Fibroblast of skin of scalp (primary cell): ENCODE measurements around the gene TK1.

ENCODE experiments used
- DNase-seq: peaks from one replicate; pipeline ENCODE4 v3.0.0-alpha.2; 2013

TK1 gene

DNA sequence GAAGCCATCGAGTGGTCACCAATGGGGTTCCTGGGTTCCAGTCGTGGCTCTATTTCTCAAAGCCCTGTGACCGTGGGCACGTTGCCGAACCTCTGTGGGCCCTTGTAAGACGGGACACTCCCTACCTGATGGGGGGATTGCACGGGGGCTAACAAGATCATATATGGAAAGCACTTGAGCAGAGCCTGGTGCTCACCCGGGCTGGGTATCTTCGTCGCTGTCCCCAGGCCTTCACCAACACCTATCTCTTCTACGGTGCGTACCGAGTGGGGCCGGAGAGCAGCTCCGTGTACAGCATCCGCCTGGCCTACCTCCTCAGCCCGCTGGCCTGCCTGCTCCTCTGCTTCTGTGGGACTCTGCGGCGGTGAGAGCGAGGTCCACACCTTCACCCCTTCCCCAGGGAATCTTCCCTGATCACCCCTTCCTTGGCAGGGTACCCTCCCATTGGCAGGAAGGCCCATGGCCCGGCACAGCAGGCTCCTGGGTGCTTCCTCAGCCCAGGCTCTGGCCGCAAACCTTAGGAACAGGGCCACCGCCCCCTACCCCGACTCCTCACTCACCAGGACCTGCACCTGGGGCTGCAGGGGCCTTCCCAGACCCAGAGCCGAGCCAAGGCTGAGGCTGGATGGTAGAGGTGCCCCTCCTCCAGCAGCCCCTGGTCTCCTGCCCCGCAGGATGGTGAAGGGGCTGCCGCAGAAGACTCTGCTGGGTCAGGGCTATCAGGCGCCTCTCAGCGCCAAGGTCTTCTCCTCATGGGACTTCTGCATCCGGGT lies 53.5 kb downstream of the TK1 start:
- DNase-seq = no peak

DNA sequence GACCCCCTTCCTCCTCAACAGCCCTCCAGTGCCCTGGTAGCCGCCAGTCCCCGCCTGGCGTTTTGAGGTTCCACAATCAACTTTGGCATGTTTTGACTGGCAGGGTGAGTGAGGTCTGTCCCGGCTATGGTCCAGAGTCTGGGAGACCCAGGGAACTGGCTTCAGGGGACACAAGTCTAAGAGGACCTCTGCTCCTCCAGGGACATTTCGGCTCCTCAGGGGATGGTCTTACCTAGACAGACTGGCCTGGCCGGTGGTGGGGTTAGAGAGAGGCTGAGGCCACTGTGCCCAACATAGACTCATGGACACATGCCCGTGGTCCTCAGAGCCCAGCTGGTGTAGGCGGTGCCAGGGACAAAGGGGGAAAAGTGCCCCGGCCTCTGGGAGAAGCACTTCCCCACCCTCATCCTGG lies 54.1 kb downstream of the TK1 start:
- no peak for DNase-seq

DNA sequence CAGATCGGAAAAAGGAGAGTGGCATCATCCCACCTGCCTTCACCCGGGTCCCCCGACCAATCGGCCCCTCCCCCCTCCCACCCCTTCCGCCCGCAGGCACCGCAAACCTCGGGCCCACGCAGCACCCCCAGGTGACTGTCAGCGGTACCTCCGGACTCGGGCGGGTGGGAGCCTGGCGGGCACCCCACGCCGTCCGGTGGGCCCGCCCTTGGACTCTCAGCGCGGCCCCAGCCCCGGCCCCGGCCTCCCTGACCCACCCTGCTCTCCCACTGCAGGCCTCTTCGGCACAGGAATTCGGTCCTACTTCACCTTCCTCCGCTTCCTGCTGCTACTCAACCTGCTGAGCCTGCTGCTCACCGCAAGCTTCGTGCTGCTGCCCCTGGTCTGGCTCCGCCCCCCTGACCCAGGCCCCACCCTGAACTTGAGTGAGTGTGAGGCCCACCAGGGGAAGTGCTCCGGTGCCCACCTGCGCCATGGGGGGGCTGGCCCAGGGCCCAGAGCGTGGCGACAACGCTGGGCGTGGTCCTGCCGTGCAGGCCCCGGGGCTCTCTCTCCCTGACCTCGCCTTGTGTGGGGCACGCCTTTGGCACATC lies 54.7 kb downstream of the TK1 start:
- DNase-seq = no peak

DNA sequence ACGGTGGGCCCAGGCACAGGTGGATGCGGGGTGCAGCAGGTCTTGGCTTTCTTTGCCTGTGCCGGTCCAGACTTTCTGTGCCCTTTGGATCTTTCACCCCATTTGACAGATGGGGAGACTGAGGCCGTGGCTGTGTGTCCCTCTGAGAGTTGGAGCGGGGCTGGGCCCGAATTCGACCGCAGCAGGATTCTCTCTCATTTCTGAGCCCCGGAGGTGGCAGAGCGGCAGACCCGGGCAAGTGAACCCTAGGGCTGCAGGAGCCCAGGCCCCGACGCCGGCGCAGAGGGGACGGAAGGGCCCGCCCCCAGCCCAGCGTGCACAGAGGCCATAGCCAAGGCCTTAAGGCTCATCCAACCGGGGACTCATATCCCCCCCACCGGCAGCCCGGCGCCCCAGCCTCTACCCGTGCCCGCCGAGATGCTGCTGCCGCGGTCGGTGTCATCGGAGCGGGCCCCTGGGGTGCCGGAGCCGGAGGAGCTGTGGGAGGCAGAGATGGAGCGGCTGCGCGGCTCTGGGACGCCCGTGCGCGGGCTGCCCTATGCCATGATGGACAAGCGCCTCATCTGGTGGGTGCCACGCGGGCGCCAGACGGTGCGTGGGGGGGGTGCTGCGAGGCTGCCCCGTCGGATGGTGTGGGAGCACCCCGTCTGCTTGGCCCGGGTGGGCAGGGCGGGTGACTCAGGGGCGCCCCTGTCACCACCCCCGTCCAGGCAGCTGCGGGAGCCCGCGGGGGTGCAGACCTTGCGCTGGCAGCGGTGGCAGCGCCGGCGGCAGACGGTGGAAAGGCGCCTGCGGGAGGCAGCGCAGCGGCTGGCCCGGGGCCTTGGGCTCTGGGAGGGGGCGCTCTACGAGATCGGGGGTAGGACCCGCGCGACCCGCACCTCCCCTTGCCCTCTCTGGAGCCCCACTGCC lies 55.4 kb downstream of the TK1 start:
- DNase-seq = no peak

DNA sequence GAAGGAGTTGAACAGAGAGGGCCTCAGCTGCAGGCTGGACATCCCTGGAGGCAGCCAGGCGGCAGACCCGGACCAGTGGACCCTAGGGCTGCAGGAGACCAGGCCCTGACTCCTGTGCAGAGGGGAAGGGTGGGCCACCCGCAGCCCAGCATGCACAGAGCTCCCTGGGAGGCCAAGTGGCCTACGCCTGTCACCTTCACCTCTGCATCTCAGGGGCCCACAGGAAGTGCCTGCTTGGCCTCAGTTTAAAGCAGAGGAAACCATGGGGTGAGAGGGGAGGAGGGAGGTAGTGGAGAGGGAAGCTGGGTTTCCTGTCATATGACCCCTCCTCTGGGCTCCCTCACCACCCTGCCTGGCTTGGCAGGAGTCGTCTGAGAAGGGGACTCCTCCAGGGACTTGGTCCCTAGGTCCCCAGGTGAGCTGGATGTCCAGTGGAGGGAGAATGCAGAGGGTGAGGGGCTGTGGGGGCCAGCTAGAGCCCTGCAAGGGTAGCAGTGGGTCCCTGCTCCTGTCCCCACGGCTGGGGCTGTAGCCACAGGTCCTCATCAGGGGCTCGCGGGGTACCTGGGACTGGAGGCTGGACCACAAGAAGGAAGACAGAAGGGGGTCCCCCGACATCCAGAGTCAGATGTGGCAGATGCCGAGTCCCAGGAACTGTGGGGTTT lies 56.3 kb downstream of the TK1 start, which contains the start of gene TMC8:
Gene TMC8 (plus strand): TSS at position 335 of the 665 bp plus-strand sequence. CDS start 818 bp downstream, outside the sequence.
- no peak for DNase-seq

DNA sequence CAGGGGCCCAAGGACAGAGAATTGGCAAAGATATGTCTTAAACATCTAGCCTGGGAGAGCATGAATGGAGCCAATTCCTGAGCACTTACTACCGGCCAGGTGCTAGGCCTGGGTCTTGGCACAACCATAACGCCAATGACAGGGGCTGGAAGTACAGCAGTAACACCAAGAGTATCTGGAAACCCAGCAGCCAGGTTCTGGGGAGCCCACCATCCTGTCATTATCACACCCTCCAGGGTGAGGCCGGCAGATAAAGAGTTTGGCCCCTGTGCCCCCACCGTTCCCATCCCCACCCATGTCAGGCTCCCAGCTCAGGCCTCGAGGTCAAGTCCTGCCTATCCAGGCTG lies 56.8 kb downstream of the TK1 start:
- no peak for DNase-seq

DNA sequence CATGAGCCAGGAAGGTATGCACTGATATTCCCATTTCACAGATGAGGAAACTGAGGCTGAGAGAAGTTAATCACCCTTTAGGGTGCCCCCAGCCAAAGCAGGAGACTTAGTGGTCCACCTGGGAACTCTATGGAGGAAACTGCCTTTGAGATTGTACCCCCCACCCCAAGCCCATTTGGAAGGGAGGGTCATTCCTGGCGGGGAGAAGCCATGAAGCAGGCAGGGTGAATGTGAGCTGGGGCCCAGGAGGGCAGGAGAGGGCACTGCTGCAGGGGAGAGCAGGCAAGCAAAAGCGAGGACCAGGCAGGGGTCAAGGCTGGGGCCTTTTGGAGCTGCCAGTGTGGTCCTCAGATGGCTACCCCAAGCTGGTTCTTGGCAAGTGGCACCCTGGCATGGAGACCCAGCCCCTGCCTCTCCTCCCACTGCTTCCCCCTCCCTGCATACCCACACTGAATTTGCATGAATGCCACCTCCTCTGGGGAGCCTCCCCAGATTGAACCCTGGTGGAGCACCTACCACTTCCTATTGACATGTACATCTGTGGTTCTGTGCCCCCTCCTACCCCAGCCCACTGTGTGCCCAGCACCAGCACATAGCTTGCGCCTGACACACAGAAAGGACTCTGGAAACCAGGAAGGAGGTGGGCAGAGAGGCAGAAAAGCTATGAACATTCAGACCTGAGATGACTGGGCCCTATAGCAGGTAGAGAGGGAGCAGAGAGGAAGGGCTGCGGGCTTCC lies 57.3 kb downstream of the TK1 start:
- no peak for DNase-seq

DNA sequence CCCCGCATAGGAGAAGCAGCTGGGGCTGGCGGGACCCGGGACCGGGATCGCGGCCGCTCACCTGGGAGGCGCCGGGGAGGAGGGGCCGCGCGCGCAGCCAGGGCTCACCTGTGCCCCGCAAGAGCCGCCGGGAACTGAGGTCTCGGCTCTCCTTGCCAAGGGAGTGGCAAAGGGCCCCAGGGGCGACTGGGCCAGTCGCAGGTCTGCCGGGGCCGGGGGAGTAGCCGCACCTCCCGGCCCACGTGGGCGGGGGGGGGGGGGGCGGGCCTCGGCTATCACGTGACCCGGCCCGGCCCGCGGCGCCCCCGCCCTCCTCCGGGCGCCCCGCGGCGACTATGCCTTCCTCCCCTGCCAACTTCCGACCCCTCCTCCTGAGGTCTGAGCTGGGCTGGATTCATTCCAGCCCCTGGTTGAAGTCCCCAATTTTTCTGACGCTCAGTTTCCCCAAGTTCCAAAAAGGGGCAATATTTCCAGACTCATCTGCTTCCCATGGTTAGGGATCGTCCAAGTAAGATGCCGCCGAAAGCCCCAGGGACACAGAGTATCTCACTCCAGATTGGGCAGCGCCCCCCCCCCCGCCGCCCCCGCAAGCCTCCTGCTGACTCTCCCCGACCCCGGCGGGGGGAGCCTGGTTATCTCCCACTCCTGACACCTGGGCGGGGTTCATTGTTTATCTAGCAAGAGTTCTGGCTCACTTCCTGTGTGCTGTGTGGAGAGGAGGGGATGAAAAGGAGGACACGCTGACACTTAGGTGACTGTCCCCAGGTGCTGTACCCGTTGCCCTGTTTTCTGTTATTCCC lies 58.1 kb downstream of the TK1 start, which contains the start of gene TMC6:
Gene TMC6 (minus strand): TSS at position 205 of the 800 bp plus-strand sequence. CDS start 1,923 bp downstream, outside the sequence.
- DNase-seq = peak; percentile 15

DNA sequence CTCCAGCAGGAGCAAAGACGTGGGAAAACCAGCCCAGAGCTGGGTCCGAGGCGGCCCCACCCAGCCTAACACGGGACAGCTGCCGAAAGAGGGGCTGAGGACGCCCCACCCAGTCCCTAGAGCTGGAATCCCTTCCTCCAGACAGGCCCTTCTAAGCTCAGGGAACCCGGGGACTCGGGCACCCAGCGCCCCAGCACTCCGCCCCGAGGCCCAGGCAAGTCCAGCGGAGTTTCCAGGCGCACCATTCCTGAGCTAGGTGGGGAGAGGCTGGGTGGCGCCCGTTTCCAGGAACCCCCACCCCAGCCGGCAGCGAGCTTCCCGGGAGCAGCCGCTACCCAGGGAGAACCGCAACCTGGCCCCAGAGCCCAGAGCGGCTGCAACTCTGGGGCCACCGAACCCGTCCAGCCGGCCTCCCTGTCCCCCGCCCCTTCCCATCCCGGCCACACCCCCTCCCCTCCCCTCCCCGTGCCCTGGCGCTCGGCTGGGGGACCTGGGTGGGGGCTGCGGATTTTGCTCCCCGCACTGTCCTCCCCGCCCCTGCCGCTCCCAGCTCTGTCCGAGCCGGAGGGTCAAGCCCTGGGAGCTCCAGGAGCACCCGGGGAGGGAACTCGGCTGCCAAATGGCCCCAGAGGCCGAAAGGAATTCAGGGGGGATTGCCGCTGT lies 58.8 kb downstream of the TK1 start:
- no peak for DNase-seq

DNA sequence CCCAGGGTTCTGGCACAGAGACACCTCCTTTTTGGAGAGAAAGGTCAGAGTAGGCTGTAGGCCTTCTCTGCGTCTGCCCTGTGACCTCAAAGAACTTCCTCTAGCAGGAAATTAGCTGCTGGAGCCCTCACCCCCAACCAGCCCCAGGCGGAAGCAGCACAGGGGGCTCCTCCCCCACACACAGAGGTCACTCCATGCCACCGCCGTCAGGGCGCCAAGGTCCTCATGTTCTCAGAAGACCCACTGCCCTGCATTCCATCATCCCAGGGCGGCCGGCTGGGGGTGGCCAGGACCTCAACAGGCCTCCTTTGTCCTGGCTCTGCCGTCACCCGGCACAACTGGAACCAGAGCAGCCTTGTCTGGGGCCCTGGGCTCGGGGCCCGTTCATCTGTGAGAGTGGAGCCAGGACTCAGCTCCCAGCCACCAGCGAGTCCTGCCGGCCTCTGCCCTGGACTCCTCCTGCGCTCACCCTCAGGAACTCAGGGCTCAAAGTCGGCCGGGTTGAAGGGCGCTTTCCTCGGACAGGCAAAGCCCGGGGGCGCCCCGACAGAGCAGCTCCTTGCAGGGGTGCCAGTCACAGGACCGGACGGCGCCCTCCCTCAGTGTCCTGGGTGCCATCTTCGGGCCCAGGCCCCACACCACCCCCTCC lies 59.5 kb downstream of the TK1 start:
- DNase-seq = no peak

DNA sequence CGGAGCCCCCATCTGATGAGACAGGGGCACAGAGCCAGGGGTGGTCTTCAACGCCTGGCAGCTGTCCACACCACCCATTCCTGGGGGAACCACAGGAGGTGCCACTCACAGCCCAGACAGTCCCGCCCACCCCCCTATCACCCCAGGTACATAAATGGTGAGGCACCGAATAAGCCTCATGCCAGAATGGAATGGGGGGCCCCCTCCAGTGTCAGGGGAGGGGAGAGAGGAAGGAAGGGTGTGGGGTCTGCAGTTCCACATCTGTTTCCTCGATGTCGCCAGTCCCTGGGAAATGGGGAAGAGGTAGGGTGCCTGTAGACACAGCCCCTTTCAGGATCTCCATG lies 60.0 kb downstream of the TK1 start:
- no peak for DNase-seq

DNA sequence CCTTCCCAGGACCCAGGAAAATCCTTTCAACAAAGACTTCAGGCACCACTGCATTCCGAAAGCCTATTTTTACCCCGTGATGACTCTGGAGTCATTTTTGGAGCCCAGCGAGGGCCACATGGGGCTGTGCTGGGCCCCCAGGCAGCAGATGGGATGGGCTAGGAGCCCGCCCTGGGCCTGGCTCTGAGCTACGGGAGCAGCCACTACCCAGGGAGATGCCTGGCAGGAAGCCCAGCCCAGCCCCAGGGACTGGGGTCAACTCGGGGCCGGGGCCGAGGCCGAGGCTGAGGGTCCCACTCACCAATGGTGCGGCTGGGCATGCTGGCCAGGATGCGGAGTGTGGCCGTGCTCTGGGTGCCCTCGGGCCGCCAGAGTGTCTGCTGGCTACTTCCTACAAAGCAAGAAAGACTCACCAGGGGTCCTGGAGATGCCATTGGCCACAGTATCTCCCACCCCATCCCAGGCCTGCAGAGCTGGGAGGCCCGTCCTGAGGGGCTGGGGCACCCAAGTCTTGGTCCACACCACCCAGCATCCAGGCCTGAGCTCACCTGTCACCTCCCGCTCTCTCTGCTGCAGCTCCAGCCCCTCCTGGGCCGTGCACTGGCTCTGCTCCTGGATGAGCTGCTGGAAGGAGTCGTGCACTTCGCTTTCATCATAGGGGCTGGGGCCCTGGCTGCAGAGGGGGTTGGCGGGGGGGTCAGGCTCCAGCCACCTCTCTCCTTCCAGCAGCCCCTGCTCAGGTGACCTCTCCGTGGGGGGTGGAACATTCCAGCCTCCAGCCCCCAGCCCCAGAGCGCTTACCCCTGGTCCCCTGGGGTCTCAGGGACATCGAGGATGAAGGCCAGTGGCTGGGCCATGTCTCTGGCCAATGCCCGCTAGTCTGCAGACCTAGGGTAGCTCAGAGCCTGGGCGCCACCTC lies 60.6 kb downstream of the TK1 start:
- no peak for DNase-seq

- no peak for DNase-seq
These were observed 61.5 kb downstream of the TK1 start for GRCh38 chr17:78125138-78125913.

GRCh38 chr17:78124836-78125137 lies 62.1 kb downstream of the TK1 start:
- DNase-seq = no peak
